ENCODE results near the gene KCNAB1. TPM values are rescaled to one million over a fixed set of nuclear protein-coding genes. Genes with fewer than 3 reads are reported as not detected.
A peak's percentile ranks its signal among the peaks of the same experiment; 100 is the strongest.

Gene KCNAB1
- total and polyA plus RNA-seq, 10 of the 15 experiments (the other 5 are each of a cell fraction or from before 2014, with no cell fraction given) = 0.11 to 0.69 (median 0.43) TPM; not detected in 6

- POLR2A ChIA-PET = interaction anchor here (0.7 to 1.5 kb wide), 5 partner anchors 8 to 105 kb away, joined by 3 to 4 read pairs (median 4); partner anchors contain the start of gene SSR3
- Histone ChIP-seq H3K4me2 (ENCODE audit: control insufficient read depth, insufficient read depth) (peak overlapping the region; percentile 15; the same call in 1 of the 2 replicates), H3K27ac (ENCODE audit: control insufficient read depth, insufficient read depth) (no peak overlapping the region), H3K4me1 (ENCODE audit: control insufficient read depth, insufficient read depth, low read length) (peaks cover 21% of the 10 kb centered on the region; the same call in 1 of the 2 replicates), H3K27me3 (replicated peaks in 1 of 2; ENCODE audit: control insufficient read depth in 2 of 2, insufficient read depth in 2 of 2, low read length in 1 of 2) (no peaks in the 10 kb centered on the region), H3K36me3 (ENCODE audit: control insufficient read depth in 2 of 2, insufficient read depth in 2 of 2, low read length in 1 of 2) (no peaks in the 10 kb centered on the region), H3K9ac (ENCODE audit: control insufficient read depth, insufficient read depth, low read length) (no peak overlapping the region), H3K4me3 (no peak overlapping the region), H2AFZ (ENCODE audit: control insufficient read depth, low read depth, low read length) (no peak overlapping the region), H3K9me3 (replicated peaks; ENCODE audit: control insufficient read depth, insufficient read depth, low read length) (no peaks in the 10 kb centered on the region), H4K20me1 (ENCODE audit: control insufficient read depth, insufficient read depth) (no peaks in the 10 kb centered on the region), H3K79me2 (ENCODE audit: control insufficient read depth, insufficient read depth, low read length) (no peaks in the 10 kb centered on the region)
- RAD21 ChIA-PET (ENCODE audit: unreplicated experiment) = interaction anchor here (0.9 to 1.4 kb wide), 6 partner anchors 56 to 86 kb away, joined by 3 to 7 read pairs (median 5); no protein-coding TSS in a partner anchor
- in situ Hi-C loops (cut with MboI) = no loop called here
- 95% methylated on average over 1 of the region's 1 CpG for WGBS (ENCODE audit: insufficient coverage, insufficient replicate concordance, low lambda C conversion rate, missing lambda C conversion rate)
- no peak for FAIRE-seq
- no TSS peak for BruUV-seq (replicated peaks)
- SMC1A ChIA-PET (ENCODE audit: uncharacterized antibody, unreplicated experiment) = interaction anchor here (0.9 to 2.3 kb wide), 9 partner anchors 11 to 86 kb away, joined by 3 to 10 read pairs (median 3); partner anchors contain the start of gene SSR3
- CTCF ChIA-PET = interaction anchor here (0.8 to 1.8 kb wide), 8 partner anchors 8 to 77 kb away, joined by 3 to 6 read pairs (median 4); partner anchors contain the start of gene SSR3
- peak; percentile 41 for ATAC-seq
- no peak for DNase-seq (ENCODE audit: low read depth, low spot score)
- intact Hi-C loops (cut with micrococcal nuclease; ENCODE audit: unreplicated experiment) = loop anchor here (2.0 kb wide), 1 partner anchor 77 kb away; no protein-coding TSS in a partner anchor
- TF ChIP-seq ATF7 (IDR thresholded peaks at IDR 0.05; ENCODE audit: low read depth) (no peak), SP1 (IDR thresholded peaks at IDR 0.05; ENCODE audit: low read depth, low read length) (no peak), MYC (IDR thresholded peaks at IDR 0.05; ENCODE audit: insufficient read depth, insufficient read length, insufficient replicate concordance, low read length, severe bottlenecking) (no peak), ETV6 (conservative IDR thresholded peaks at IDR 0.05 in 1 of 2, IDR thresholded peaks at IDR 0.05 in 1 of 2; ENCODE audit: borderline replicate concordance in 1 of 2, low read depth in 1 of 2) (no peak), ZNF622 (IDR thresholded peaks at IDR 0.05) (no peak), REST (IDR thresholded peaks at IDR 0.05; ENCODE audit: low read depth, low read length) (no peak), ZBTB11 (CRISPR knock-in tag; IDR thresholded peaks at IDR 0.05) (no peak), SPI1 (IDR thresholded peaks at IDR 0.05; ENCODE audit: borderline replicate concordance, insufficient read depth, low read depth, low read length) (no peak), CTCF (IDR thresholded peaks at IDR 0.05 in 2 of 3, conservative IDR thresholded peaks at IDR 0.05 in 1 of 3; ENCODE audit: control insufficient read depth in 2 of 3, extremely low read depth in 1 of 3, insufficient read depth in 1 of 3, low read depth in 3 of 3, low read length in 3 of 3) (no peak), SRF (IDR thresholded peaks at IDR 0.05; ENCODE audit: low read depth in 2 of 2, low read length in 2 of 2) (no peak), RB1 (IDR thresholded peaks at IDR 0.05; ENCODE audit: borderline replicate concordance) (no peak), HDAC2 (IDR thresholded peaks at IDR 0.05) (no peak), RUNX3 (IDR thresholded peaks at IDR 0.05; ENCODE audit: low read length) (no peak), RCOR1 (conservative IDR thresholded peaks at IDR 0.05; ENCODE audit: low read depth, low read length) (no peak), BACH1 (IDR thresholded peaks at IDR 0.05; ENCODE audit: borderline replicate concordance) (no peak)
Observed at GRCh38 chr3:156587760-156588069, 467.3 kb downstream of the KCNAB1 start.
